Right lobe of liver (tissue), 6 donors: ENCODE measurements around the gene CNTD1. TPM values are rescaled to one million over a fixed set of nuclear protein-coding genes. Genes with fewer than 3 reads are reported as not detected.
"Not testable (repeated sequence)": the region's sequence is repeated elsewhere in the genome, so short reads cannot be mapped to it uniquely, and the experiment has no call there.

Experiments
- ATAC-seq, 4 donors: fragments of 200-7000 bp; cut with Tn5 transposase; one replicate each; pipeline ENCODE4 v1.9.1; 2020; ENCODE audit warnings: mild to moderate bottlenecking in 4 of 4, moderate library complexity in 4 of 4
- DNase-seq, 3 donors: peaks; one replicate each; pipeline ENCODE4 v3.0.0-alpha.2; 2020
- H3K27ac ChIP-seq, 3 donors: fragments of 200-600 bp; one replicate each; pipeline ENCODE4 v1.8.0; 2022
- H3K27me3 ChIP-seq, 2 donors: fragments of 200-600 bp; one replicate each; pipeline ENCODE4 v1.8.0; 2022
- H3K36me3 ChIP-seq, 4 donors: fragments of 200-600 bp; sonication (generic) in 1 of 4; one replicate each; pipeline versions ENCODE4 v1.5.1 to v1.8.0; 2017 to 2022; ENCODE audit warnings: control low read depth in 1 of 4
- H3K4me1 ChIP-seq, 4 donors: fragments of 200-600 bp; sonication (generic) in 1 of 4; one replicate each; pipeline versions ENCODE4 v1.5.1 to v1.8.0; 2017 to 2022; ENCODE audit warnings: control low read depth in 1 of 4
- H3K4me3 ChIP-seq, 3 donors: fragments of 200-600 bp; one replicate each; pipeline ENCODE4 v1.8.0; 2022
- H3K9me3 ChIP-seq, 4 donors: fragments of 200-600 bp; sonication (generic) in 1 of 4; one replicate each; pipeline versions ENCODE4 v1.5.1 to v1.8.0; 2017 to 2022; ENCODE audit warnings: control low read depth in 1 of 4
- CTCF ChIP-seq, 4 donors: fragments of 200-600 bp in 3 of 4; fragments of 450-650 bp in 1 of 4; IDR thresholded peaks; one replicate each; pipeline versions ENCODE4 v1.5.1 to v1.8.0; 2016 to 2022; ENCODE audit warnings: antibody characterized with exemption in 4 of 4, mild to moderate bottlenecking in 2 of 4
- POLR2A ChIP-seq: fragments of 450-650 bp; IDR thresholded peaks from one replicate; pipeline ENCODE4 v1.6.1; 2017; ENCODE audit warnings: antibody characterized with exemption, mild to moderate bottlenecking
- WGBS: methylation state at CpG from one replicate; pipeline ENCODE4 v1.1.6; 2018; ENCODE audit warnings: low coverage, low lambda C conversion rate; ENCODE audit not compliant: insufficient coverage; ENCODE audit errors: missing lambda C conversion rate; 5-methylcytosine and 5-hydroxymethylcytosine counted together
- intact Hi-C, 2 donors: fragments of 100-400 bp; cut with DNase I; formaldehyde crosslinking; loops; one replicate each; pipeline versions ENCODE4 v1.11.2 to v1.14.1; 2022
- total RNA-seq, 6 experiments: library from RNA; depleted of rRNA in 2 of 6; stranded (reverse); fragments of >200 nt in 2 of 6; fragmentation: NEBNext Ultra II Directional in 3 of 6; extraction: Animal tissue kit (Norgen Biotek cat#: 25700) in 3 of 6; gene quantifications; one replicate each; pipeline versions ENCODE4 v1.1.0 to v1.2.4, GENCODE V29; 2016 to 2023
- donor health status: DM: no; HTN: yes; CAD: no.
- donor health status: DM: no; HTN: no; CAD: no.
- donor health status: DM: no; HTN: no; CAD: no.
- donor health status: DM: no; HTN: yes; CAD: no.
- donor health status: DM: no; HTN: yes; CAD: no.

CNTD1 gene
- total RNA-seq, 6 experiments from 2014 or later, result 0.15 TPM; not detected in 5

- Histone ChIP-seq H3K4me3 (peak overlapping the region in 2 of 3 donors; percentile 17 to 27), H3K4me1 (peaks cover 0 to 28% (median 9%) of the 10 kb centered on the region in 4 donors), H3K27ac (peak overlapping the region in 2 of 3 donors; percentile 20 to 29), H3K27me3 (no peaks in the 10 kb centered on the region), H3K36me3 (no peaks in the 10 kb centered on the region), H3K9me3 (no peaks in the 10 kb centered on the region)
- no peak for ATAC-seq
- no peak for DNase-seq
- no peak for TF ChIP-seq CTCF (IDR thresholded peaks at IDR 0.05)
- TF ChIP-seq POLR2A, result no peak
- intact Hi-C loops, result no loop called here
- WGBS, result 60% methylated on average over 4 of the region's 4 CpGs
These were observed 54.3 kb downstream of the CNTD1 start for GRCh38 chr17:42853004-42853403.

- peaks cover 0 to 28% (median 9%) of the 10 kb centered on the region in 4 donors for H3K4me1 ChIP-seq
- intact Hi-C loops, result no loop called here
- no peak for TF ChIP-seq CTCF (IDR thresholded peaks at IDR 0.05)
- no peak for TF ChIP-seq POLR2A
- ATAC-seq, result no peak
- H3K27me3 ChIP-seq, result no peaks in the 10 kb centered on the region
- no peak for DNase-seq
- WGBS, result 71% methylated on average over 5 of the region's 5 CpGs
- peak overlapping the region in 1 of 3 donors; percentile 27 for H3K4me3 ChIP-seq
- H3K9me3 ChIP-seq, result no peaks in the 10 kb centered on the region
- H3K27ac ChIP-seq, result no peak overlapping the region
- no peaks in the 10 kb centered on the region for H3K36me3 ChIP-seq
These were observed 54.9 kb downstream of the CNTD1 start for GRCh38 chr17:42853597-42853967.

GRCh38 chr17:42853968-42854790 is 55.5 kb downstream of the CNTD1 start:
- Histone ChIP-seq H3K27ac (no peak overlapping the region), H3K9me3 (no peaks in the 10 kb centered on the region), H3K27me3 (no peaks in the 10 kb centered on the region), H3K4me3 (no peak overlapping the region), H3K36me3 (no peaks in the 10 kb centered on the region), H3K4me1 (peaks cover 0 to 27% (median 9%) of the 10 kb centered on the region in 4 donors)
- TF ChIP-seq CTCF (IDR thresholded peaks at IDR 0.05) (no peak), POLR2A (no peak)
- 64% methylated on average over 3 of the region's 15 CpGs for WGBS
- DNase-seq (no peak), ATAC-seq (no peak)
- intact Hi-C loops, result no loop called here

- peaks cover 0 to 17% (median 4%) of the 10 kb centered on the region in 4 donors for H3K4me1 ChIP-seq
- ATAC-seq (peak; percentile 80 to 91 (median 88)), DNase-seq (peak; percentile 83 to 87 (median 85))
- no peaks in the 10 kb centered on the region for H3K27me3 ChIP-seq
- H3K4me3 ChIP-seq, result no peak overlapping the region
- no peaks in the 10 kb centered on the region for H3K36me3 ChIP-seq
- H3K9me3 ChIP-seq, result no peaks in the 10 kb centered on the region
- WGBS, result 14% methylated on average over 6 of the region's 8 CpGs
- TF ChIP-seq CTCF (IDR thresholded peaks at IDR 0.05) (no peak), POLR2A (no peak)
- no peak overlapping the region for H3K27ac ChIP-seq
- intact Hi-C loops, result no loop called here
These were observed 56.5 kb downstream of the CNTD1 start for GRCh38 chr17:42855048-42855596.

GRCh38 chr17:42856093-42856492 is 57.4 kb downstream of the CNTD1 start:
- ATAC-seq, H3K9me3 ChIP-seq, H3K4me3 ChIP-seq, H3K36me3 ChIP-seq, intact Hi-C loops, H3K27me3 ChIP-seq, H3K27ac ChIP-seq, DNase-seq: not testable (repeated sequence)
- H3K4me1 ChIP-seq, result peaks cover 0 to 11% (median 4%) of the 10 kb centered on the region in 4 donors
- 40% methylated on average over 1 of the region's 8 CpGs for WGBS

- H3K4me3 ChIP-seq, DNase-seq, H3K9me3 ChIP-seq, intact Hi-C loops, H3K36me3 ChIP-seq, H3K27me3 ChIP-seq, H3K27ac ChIP-seq: not testable (repeated sequence)
- peaks cover 0 to 11% (median 4%) of the 10 kb centered on the region in 4 donors for H3K4me1 ChIP-seq
- ATAC-seq, result peak in 2 of 4 donors; percentile 39 to 48
- 49% methylated on average over 6 of the region's 8 CpGs for WGBS
These were observed 57.9 kb downstream of the CNTD1 start for GRCh38 chr17:42856516-42856915.
